GM19328 (cell line): ENCODE data around the gene ANKFN1.

Experiments used
- ATAC-seq: cut with Tn5 transposase; IDR thresholded peaks from one replicate; pipeline ENCODE4 v1.9.1; 2021; ENCODE audit warnings: mild to moderate bottlenecking, moderate library complexity; ENCODE audit not compliant: unreplicated experiment

ANKFN1 gene

GRCh38 chr17:56152874-56153602 lies at the start of gene ANKFN1:
Gene ANKFN1 (plus strand): TSS chr17:56153475. CDS start chr17:56212668, 59,193 bp downstream.
- ATAC-seq, result no peak

GRCh38 chr17:56108811-56109284 lies 44.4 kb upstream of the ANKFN1 start:
- ATAC-seq, result no peak

GRCh38 chr17:56109836-56110235 lies 43.4 kb upstream of the ANKFN1 start:
- ATAC-seq, result no peak

- no peak for ATAC-seq
Observed at GRCh38 chr17:56110463-56111135, 42.7 kb upstream of the ANKFN1 start.

- ATAC-seq, result no peak
Observed at GRCh38 chr17:56111706-56112485, 41.4 kb upstream of the ANKFN1 start.

- ATAC-seq, result no peak
Observed at GRCh38 chr17:56113486-56113885, 39.8 kb upstream of the ANKFN1 start.

- ATAC-seq, result no peak
Observed at GRCh38 chr17:56114469-56114868, 38.8 kb upstream of the ANKFN1 start.

- ATAC-seq, result no peak
Observed at GRCh38 chr17:56119191-56119590, 34.1 kb upstream of the ANKFN1 start.

GRCh38 chr17:56119936-56120335 lies 33.3 kb upstream of the ANKFN1 start:
- no peak for ATAC-seq

- no peak for ATAC-seq
Observed at GRCh38 chr17:56121191-56122051, 31.9 kb upstream of the ANKFN1 start.

GRCh38 chr17:56125830-56126819 lies 27.1 kb upstream of the ANKFN1 start:
- ATAC-seq, result no peak

GRCh38 chr17:56130026-56130425 lies 23.2 kb upstream of the ANKFN1 start:
- ATAC-seq, result no peak

GRCh38 chr17:56130631-56131030 lies 22.6 kb upstream of the ANKFN1 start:
- no peak for ATAC-seq

GRCh38 chr17:56131431-56131830 lies 21.8 kb upstream of the ANKFN1 start:
- ATAC-seq, result no peak

GRCh38 chr17:56136301-56136700 lies 17.0 kb upstream of the ANKFN1 start:
- no peak for ATAC-seq

GRCh38 chr17:56141046-56141839 lies 12.0 kb upstream of the ANKFN1 start:
- no peak for ATAC-seq

- ATAC-seq, result no peak
Observed at GRCh38 chr17:56142325-56142724, 10.9 kb upstream of the ANKFN1 start.

GRCh38 chr17:56142781-56143180 lies 10.5 kb upstream of the ANKFN1 start:
- ATAC-seq, result no peak

GRCh38 chr17:56144223-56144622 lies 9.1 kb upstream of the ANKFN1 start:
- ATAC-seq, result no peak
